Dendritic cell treated with granulocyte-macrophage colony-stimulating factor and Interleukin-4, amounts not matched to agents 40 ng/mL and 50 ng/mL, for 4 days (primary cell): ENCODE data around the gene SFTPD.
"Not testable (repeated sequence)": the region's sequence is repeated elsewhere in the genome, so short reads cannot be mapped to it uniquely, and the experiment has no call there.

Source experiments
- H3K27ac Mint-ChIP-seq: one replicate; pipeline ENCODE4 v1.8.0; 2022; ENCODE audit warnings: mild to moderate bottlenecking, mixed read lengths
- H3K27me3 Mint-ChIP-seq: one replicate; pipeline ENCODE4 v1.8.0; 2022; ENCODE audit warnings: mild to moderate bottlenecking, mixed read lengths
- H3K36me3 Mint-ChIP-seq: one replicate; pipeline ENCODE4 v1.8.0; 2022; ENCODE audit warnings: low read depth, mixed read lengths
- H3K4me1 Mint-ChIP-seq: one replicate; pipeline ENCODE4 v1.8.0; 2022; ENCODE audit warnings: low read depth, mixed read lengths
- H3K4me3 Mint-ChIP-seq: one replicate; pipeline ENCODE4 v1.8.0; 2022; ENCODE audit warnings: mild to moderate bottlenecking, moderate library complexity, mixed read lengths
- H3K9me3 Mint-ChIP-seq: one replicate; pipeline ENCODE4 v1.8.0; 2022; ENCODE audit warnings: mixed read lengths
- intact Hi-C: fragments of 100-400 bp; cut with micrococcal nuclease; formaldehyde crosslinking; loops from one replicate; pipeline ENCODE4 v1.15.0; 2022

The SFTPD gene

DNA sequence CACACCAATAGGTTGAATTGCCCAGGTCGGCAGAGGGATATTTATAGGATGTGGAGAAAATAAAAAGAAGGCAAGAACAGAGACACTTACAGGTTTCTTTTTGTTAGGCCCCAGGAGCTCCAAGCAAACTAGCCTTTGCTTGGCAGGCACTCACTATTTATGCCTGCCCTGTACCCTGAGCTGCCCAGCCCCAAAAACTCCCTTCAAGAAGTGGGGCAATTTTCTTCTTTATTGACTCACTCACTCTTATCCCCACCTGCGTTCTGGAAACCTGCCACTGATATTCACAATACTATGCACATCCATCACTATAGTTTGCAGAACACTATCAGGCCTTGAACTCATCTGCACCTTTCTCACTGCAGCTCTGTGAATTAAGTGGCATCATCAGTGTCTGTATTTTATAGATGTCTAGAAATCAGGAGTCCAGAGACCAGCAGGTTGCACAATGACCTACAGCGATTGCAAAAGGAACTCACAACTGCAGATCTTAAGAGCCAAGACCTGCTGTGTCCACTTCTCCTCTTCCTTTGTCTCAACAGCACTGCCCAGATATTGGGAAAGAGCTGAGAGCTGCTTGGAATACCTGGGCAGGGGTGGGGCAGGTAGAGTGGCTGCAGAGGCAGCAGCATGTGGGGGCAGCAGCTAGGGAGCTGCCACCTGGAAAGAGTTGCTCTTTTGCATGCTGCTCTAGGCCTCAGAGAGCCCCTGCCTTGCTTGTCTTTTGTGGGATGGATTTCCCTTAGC lies at the start of gene SFTPD:
Gene SFTPD (minus strand): TSS at position 130 of the 747 bp plus-strand sequence. CDS start 2,446 bp downstream, outside the sequence.
- peaks cover 28% of the 10 kb centered on the region for H3K9me3 Mint-ChIP-seq
- intact Hi-C loops, result no loop called here
- H3K4me1 Mint-ChIP-seq, result peaks cover 22% of the 10 kb centered on the region

DNA sequence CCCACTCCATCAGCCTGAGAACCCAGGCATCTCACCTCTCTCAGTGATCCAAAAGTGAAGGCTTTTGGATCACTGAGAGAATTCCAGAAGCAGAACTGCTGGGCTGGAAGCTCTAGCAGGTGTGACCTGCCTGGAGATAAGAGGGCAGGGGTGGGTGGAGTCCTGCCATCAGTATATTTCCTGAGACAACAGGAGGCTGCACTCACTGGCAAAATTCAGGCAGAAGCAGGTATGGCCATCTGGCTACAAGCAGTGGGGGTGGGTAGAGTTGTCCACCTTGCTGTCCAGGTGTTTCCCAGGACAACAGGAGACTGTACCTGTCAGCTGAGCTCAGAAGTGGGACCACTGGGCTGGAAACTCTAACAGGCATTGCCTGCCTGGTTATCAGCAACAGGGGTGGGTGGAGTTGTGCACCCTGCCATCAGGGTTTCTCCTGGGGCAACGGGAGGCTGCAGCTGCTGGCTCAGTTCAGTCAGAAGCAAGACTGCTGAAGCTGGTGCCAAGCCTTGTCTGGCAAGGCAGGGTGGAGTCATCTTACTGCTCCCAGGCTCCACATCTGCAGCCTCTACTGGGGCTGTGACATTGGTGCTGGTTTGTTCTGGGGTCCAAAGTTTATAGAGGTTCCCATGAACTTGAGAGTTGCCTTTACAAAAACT lies 47.2 kb upstream of the SFTPD start:
- H3K4me1 Mint-ChIP-seq, result no peaks in the 10 kb centered on the region
- H3K36me3 Mint-ChIP-seq, result no peaks in the 10 kb centered on the region
- H3K27ac Mint-ChIP-seq, result no peak overlapping the region
- H3K9me3 Mint-ChIP-seq, result no peaks in the 10 kb centered on the region
- intact Hi-C loops, result no loop called here
- H3K27me3 Mint-ChIP-seq, result peaks cover 26% of the 10 kb centered on the region
- no peak overlapping the region for H3K4me3 Mint-ChIP-seq

More for the DNA sequence above, at the start of gene SFTPD:
- Mint-ChIP-seq H3K36me3 (no peaks in the 10 kb centered on the region), H3K27ac (no peak within 1 kb of the TSS), H3K27me3 (peaks cover 51% of the 10 kb centered on the region), H3K4me3 (no peak within 1 kb of the TSS)

DNA sequence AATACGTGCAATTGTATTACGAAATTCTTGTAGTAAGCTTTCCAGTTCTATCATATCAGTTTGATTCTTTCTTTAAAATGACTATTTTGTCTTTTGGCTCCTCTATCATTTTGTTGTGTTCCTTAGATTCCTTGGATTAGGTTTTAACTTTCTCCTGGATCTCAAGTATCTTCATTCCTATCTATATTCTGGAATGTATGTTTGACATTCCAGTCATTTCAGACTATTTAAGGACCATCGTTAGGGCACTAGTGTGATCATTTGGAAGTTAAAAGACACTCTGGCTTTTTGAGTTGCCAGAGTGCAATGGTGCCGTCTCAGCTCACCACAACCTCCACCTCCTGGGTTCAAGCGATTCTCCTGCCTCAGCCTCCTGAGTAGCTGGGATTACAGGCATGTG lies 45.7 kb upstream of the SFTPD start:
- Mint-ChIP-seq H3K27me3 (peaks cover 35% of the 10 kb centered on the region), H3K4me1 (no peaks in the 10 kb centered on the region), H3K9me3 (peaks cover 12% of the 10 kb centered on the region), H3K27ac (no peak overlapping the region), H3K36me3 (no peaks in the 10 kb centered on the region), H3K4me3 (no peak overlapping the region)
- intact Hi-C loops, result no loop called here

DNA sequence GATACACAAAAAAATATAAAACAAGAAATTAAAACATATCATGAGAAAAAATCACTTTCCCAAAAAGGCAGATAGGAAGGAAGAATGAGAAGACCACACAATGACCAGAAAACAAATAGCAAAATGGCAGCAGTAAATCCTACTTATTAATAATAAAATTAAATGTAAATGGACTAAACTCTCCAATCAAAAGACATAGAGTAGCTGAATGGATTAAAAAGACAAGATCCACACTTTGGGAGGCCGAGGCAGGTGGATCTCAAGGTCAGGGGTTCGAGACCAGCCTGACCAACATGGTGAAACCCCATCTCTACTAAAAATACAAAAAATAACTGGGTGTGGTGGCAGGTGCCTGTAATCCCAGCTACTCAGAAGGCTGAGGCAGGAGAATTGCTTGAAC lies 39.3 kb upstream of the SFTPD start:
- intact Hi-C loops, H3K36me3 Mint-ChIP-seq, H3K4me3 Mint-ChIP-seq, H3K27ac Mint-ChIP-seq: not testable (repeated sequence)
- H3K27me3 Mint-ChIP-seq, result peaks cover 56% of the 10 kb centered on the region
- peaks cover 16% of the 10 kb centered on the region for H3K9me3 Mint-ChIP-seq
- peaks cover 17% of the 10 kb centered on the region for H3K4me1 Mint-ChIP-seq

DNA sequence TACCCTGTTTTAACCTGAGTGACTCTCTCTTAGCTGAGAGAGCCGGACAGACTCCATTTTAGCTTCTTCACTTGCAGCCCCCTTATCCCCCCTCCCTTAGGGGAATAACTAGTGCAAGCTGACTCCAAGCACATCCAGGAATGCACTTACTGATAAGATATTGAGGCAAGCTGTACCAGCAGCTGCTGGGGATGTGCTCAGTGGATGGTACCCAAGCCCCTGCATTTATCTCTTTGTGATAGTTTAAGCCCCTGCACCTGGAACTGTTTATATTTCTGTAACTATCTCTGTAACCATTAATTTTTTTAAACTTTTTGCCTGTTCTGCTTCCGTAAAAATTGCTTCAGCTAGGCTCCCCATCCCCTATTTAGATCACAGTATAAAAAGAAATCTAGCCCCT lies 37.8 kb upstream of the SFTPD start:
- Mint-ChIP-seq H3K9me3 (peaks cover 16% of the 10 kb centered on the region), H3K4me1 (peaks cover 32% of the 10 kb centered on the region), H3K27me3 (peaks cover 64% of the 10 kb centered on the region)
- H3K27ac Mint-ChIP-seq, H3K4me3 Mint-ChIP-seq, H3K36me3 Mint-ChIP-seq, intact Hi-C loops: not testable (repeated sequence)

DNA sequence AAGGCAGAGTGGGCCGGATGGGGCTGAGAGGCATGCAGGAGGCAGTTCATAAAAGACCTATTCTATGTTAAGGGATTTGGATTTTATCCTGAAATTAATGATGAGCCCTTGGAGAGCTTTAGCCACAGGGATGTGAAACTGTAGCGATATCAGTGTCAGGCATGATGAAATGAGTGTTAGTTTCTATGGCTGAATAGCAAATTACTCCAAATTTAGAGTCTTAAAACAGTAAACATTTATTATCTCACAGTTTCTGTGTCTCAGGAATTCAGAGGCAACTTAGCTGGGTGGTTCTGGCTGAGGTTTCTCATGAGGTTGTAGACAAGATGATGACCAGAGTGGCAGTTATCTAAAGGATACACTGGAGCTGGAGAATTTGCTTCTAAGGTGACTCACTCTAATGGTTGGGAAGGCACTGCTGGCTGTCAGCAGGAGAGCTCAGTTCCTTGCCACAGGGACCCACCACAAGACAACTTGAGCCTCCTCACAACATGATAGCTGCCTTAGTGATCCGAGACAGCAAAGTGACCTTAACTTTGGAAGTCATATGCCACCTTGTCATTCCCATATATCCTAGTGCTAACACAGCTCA lies 36.7 kb upstream of the SFTPD start:
- Mint-ChIP-seq H3K27me3 (peaks cover 64% of the 10 kb centered on the region), H3K4me3 (no peak overlapping the region), H3K4me1 (peaks cover 34% of the 10 kb centered on the region), H3K9me3 (peaks cover 14% of the 10 kb centered on the region), H3K36me3 (no peaks in the 10 kb centered on the region), H3K27ac (no peak overlapping the region)
- intact Hi-C loops, result no loop called here

DNA sequence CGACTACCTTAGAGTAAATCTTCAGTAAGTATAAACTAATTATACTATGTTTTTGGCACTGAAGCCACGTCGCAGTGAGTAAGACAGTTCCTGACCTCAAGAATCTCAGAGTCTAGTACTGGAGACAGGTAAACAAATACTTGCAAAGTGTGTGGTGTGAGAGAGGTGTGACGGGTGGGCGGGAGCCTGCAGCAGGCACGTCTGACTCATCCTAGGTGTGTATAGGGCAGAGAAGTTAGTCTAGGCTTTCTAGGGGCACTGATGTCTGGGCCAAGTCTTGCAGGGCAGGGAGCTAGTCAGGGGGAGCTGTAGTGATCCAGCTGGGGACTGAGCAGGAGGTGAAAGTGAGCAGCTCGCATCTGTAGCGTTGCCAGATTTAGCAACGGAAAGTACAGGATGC lies 35.9 kb upstream of the SFTPD start:
- peaks cover 34% of the 10 kb centered on the region for H3K4me1 Mint-ChIP-seq
- H3K27ac Mint-ChIP-seq, result no peak overlapping the region
- no peak overlapping the region for H3K4me3 Mint-ChIP-seq
- peaks cover 6% of the 10 kb centered on the region for H3K9me3 Mint-ChIP-seq
- intact Hi-C loops, result no loop called here
- peaks cover 67% of the 10 kb centered on the region for H3K27me3 Mint-ChIP-seq
- no peaks in the 10 kb centered on the region for H3K36me3 Mint-ChIP-seq

DNA sequence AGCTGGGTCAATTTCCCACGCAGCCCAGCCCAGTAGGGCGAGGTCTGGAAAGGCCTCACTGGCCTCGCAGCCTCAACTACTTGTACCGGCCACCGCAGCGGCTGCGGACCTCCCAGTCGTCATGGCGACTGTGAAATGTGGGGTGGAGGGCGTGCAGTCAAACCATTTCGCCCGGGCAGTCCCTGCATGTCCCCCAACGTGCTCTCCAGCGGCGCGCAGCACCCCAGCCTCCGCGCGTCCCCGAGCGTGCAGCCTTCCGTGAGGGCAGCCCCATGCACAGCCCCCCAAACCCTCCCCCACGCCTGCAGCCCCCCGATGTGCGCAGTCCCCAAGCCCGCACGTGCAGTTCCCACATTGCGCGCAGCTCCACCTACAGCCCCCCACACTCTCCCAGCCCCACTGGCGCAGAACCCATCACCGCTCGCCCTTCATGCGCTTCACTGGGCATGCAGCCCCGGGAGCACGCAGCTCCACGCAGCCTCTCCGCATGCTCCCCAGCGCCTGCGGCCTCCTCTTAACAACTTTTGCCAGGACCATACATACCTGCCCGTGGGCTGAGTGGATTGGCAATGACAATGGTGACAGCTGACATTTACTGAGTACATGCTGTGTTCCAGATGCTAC lies 34.5 kb upstream of the SFTPD start:
- Mint-ChIP-seq H3K27me3 (peaks cover 70% of the 10 kb centered on the region), H3K27ac (no peak overlapping the region), H3K9me3 (no peaks in the 10 kb centered on the region), H3K36me3 (no peaks in the 10 kb centered on the region), H3K4me1 (peaks cover 34% of the 10 kb centered on the region), H3K4me3 (no peak overlapping the region)
- intact Hi-C loops, result loop anchor here (2.0 kb wide), 1 partner anchor 45 kb away; no protein-coding TSS in a partner anchor

DNA sequence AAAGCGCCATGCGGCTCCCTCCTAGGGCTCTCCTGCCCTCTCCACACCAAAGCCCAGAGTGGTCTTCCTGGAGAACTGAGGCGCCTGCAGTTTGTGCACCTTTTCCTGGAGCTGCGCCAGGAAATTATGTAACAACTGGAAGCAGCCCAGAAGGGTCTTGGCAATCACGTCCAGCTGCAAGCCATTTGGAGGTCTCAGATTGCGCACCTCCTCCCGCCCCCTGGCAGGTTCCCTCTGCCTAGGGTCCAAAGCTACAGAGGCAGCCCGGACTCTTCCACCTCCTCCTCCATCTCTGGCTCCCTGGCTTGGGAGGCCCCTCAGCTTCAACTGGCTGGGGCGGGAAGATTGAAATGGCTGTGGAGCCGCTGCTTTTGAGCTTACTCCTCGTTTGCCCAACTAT lies 34.0 kb upstream of the SFTPD start:
- Mint-ChIP-seq H3K36me3 (no peaks in the 10 kb centered on the region), H3K4me3 (no peak overlapping the region), H3K4me1 (peaks cover 34% of the 10 kb centered on the region), H3K9me3 (no peaks in the 10 kb centered on the region), H3K27ac (no peak overlapping the region), H3K27me3 (peaks cover 70% of the 10 kb centered on the region)
- intact Hi-C loops, result loop anchor here (2.0 kb wide), 1 partner anchor 44 kb away; no protein-coding TSS in a partner anchor

DNA sequence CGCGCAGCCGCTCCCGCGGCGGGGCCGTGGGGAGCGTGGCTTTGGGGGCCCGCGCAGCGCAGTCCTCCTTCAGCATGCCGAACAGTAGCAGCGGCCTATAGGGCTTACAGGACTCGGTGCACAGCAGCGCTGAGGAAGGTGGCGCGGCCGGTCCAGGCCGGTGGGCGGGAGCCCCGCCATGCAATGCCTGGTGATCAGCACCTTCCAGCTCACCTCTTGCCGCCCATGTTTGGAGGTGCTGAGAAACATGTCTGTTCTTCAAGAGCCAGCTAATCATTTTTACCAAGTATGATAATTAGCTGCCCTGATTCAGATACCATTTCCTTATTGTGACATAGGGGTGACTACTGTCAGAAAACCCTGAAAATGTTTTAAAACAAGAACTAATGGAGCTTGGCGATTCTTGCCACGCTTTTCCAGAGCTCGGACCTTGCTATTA lies 33.5 kb upstream of the SFTPD start:
- Mint-ChIP-seq H3K27ac (peak overlapping the region; percentile 89), H3K4me1 (peaks cover 34% of the 10 kb centered on the region), H3K9me3 (peaks cover 4% of the 10 kb centered on the region), H3K27me3 (peaks cover 70% of the 10 kb centered on the region), H3K36me3 (no peaks in the 10 kb centered on the region), H3K4me3 (peak overlapping the region; percentile 87)
- intact Hi-C loops, result loop anchor here (2.0 kb wide), 1 partner anchor 44 kb away; no protein-coding TSS in a partner anchor

DNA sequence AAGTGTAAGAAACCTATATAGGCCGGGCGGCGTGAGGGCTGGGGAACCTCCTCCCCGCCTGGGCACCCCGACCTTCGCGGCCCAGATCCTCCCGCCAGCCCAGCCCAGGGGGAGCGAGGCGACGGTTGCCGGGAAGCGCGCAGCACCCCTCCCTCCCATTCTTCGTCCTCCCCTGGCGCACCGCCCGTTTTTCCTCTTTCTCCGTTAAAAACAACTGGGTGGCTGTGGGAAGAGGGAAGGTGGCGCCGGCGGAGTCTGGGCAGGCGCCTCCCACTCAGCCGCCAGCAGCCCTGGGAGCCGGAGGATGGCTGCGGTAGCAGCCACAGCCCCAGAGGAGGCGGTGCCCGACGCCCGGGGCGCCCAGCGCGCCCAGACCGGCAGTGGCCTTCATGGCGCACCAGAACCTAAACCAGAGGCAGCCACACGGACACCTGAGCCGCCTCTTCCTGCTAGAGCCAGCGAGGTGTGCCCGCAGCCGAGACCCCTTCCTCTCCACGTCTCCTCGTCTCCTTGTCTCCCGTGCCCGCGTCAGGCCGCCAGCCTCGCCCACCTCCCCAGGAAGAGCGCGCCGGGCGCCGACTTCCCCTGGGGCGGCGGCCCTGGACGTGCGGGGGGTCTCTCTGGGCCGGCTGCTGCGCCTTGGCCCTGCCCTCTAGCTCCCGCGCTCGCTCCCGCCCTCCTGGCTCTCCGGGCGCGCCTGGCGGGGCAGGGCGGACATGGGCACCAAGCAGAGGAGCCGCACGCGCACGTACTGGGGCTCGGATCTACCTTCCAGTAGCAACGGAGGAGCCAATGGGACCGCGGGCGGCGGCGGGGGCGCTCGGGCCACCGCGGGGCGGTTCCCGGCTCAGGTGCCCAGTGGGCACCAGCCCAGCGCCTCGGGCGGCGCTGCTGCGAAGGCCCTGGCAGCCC lies 32.8 kb upstream of the SFTPD start:
- Mint-ChIP-seq H3K27ac (peak overlapping the region; percentile 89), H3K4me1 (peaks cover 34% of the 10 kb centered on the region), H3K4me3 (peak overlapping the region; percentile 87), H3K27me3 (peaks cover 68% of the 10 kb centered on the region), H3K36me3 (no peaks in the 10 kb centered on the region), H3K9me3 (peaks cover 11% of the 10 kb centered on the region)
- intact Hi-C loops, result loop anchor here (2.0 kb wide), 1 partner anchor 43 kb away; no protein-coding TSS in a partner anchor

DNA sequence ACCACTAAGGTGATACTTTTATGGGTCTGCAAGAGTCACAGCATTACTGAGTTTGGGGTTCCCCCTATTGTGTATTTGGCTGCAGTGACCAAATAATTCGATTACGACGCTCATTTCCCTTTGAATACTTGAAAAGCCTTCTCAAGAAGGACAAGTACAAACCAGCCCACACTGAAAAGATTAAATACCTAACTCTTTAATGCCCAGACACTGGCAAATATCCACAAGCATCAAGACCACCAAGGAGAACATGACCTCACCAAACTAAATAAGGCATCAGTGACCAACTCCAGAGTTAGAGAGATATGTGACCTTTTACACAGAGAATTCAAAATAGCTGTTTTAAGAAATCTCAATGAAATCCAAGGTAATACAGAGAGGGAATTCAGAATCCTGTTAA lies 31.8 kb upstream of the SFTPD start:
- peaks cover 19% of the 10 kb centered on the region for H3K9me3 Mint-ChIP-seq
- no peaks in the 10 kb centered on the region for H3K36me3 Mint-ChIP-seq
- H3K4me3 Mint-ChIP-seq, result no peak overlapping the region
- no peak overlapping the region for H3K27ac Mint-ChIP-seq
- peaks cover 28% of the 10 kb centered on the region for H3K4me1 Mint-ChIP-seq
- peaks cover 59% of the 10 kb centered on the region for H3K27me3 Mint-ChIP-seq
- intact Hi-C loops, result no loop called here
